ENCODE data around the gene CYGB.

Gene CYGB

DNA sequence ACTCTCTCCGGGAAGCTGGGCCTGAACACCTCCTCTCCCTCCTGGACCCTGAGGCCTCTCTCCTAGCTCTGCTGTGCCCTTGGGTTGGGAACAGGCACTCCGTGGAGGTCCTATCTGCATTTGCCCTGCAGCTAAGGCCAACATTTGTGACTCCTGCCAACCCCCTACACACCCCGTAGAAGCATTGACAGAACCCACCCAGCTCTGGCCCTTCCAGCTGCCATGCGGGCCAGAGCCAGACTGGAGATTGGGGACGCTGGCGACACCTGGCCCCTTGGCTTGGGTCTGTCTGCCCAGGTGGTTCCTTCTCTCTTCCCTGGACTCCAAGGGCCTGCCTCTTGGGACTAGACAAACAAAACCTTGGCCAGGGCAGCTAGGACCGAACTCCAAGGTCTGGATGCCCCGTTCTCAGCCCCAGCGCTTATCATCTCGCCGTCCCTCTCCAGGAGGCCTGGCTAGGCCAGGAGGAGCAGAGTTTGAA, 35.6 kb downstream of the CYGB start:
- Histone ChIP-seq H3K27ac (ENCODE audit: extremely low read depth, low read depth, low read length) (peak overlapping the region; percentile 39; the same call in 1 of the 2 replicates), H3K36me3 (ENCODE audit: control insufficient read depth in 2 of 2, insufficient read depth in 1 of 2, low read length in 2 of 2) (no peaks in the 10 kb centered on the region), H3K9me3 (ENCODE audit: control insufficient read depth, insufficient read depth, low read depth, low read length) (no peaks in the 10 kb centered on the region), H3K4me1 (ENCODE audit: control insufficient read depth, insufficient read depth, low read length) (peaks cover 16% of the 10 kb centered on the region), H3K4me3 (ENCODE audit: low read depth, low read length) (no peak overlapping the region)
- ChIA-PET CTCF (interaction anchor here (0.6 to 7.3 kb wide), 10 partner anchors 9 to 199 kb away, joined by 3 to 58 read pairs (median 6); partner anchors contain the start of genes AANAT and UBE2O), POLR2A (interaction anchor here (0.6 to 1.6 kb wide), 5 partner anchors 21 to 169 kb away, joined by 3 to 5 read pairs (median 5); partner anchors contain the start of gene AANAT)
- no peak for TF ChIP-seq ZNF23 (tag by site-specific recombination; IDR thresholded peaks at IDR 0.05; ENCODE audit: borderline replicate concordance)
- TF ChIP-seq GLI4 (tag by site-specific recombination; IDR thresholded peaks at IDR 0.05) = no peak
- peak; percentile 8; the same call in 1 of the 2 replicates for TF ChIP-seq ZIC2 (tag by site-specific recombination; IDR thresholded peaks at IDR 0.05)
- TF ChIP-seq ZNF596 (tag by site-specific recombination; IDR thresholded peaks at IDR 0.05) = no peak
- TF ChIP-seq ZNF155 (tag by site-specific recombination; IDR thresholded peaks at IDR 0.05) = no peak
- no peak for TF ChIP-seq ZNF10 (tag by site-specific recombination; IDR thresholded peaks at IDR 0.05)
- TF ChIP-seq ZNF184 (tag by site-specific recombination; IDR thresholded peaks at IDR 0.05) = no peak
- TF ChIP-seq ZNF837 (tag by site-specific recombination; IDR thresholded peaks at IDR 0.05) = no peak
- TF ChIP-seq ZNF785 (tag by site-specific recombination; IDR thresholded peaks at IDR 0.05) = no peak
- TF ChIP-seq ZNF645 (tag by site-specific recombination; IDR thresholded peaks at IDR 0.05) = no peak
- no peak for TF ChIP-seq ZNF792 (tag by site-specific recombination; IDR thresholded peaks at IDR 0.05)
- TF ChIP-seq SETDB1 (IDR thresholded peaks at IDR 0.05; ENCODE audit: insufficient read length, low read length) = no peak
- TF ChIP-seq BCL11A (tag by site-specific recombination; IDR thresholded peaks at IDR 0.05; ENCODE audit: low read depth) = no peak
- no peak for TF ChIP-seq ZNF488 (tag by site-specific recombination; IDR thresholded peaks at IDR 0.05)
- TF ChIP-seq KLF1 (tag by site-specific recombination; IDR thresholded peaks at IDR 0.05) = 0 out of 2 replicates have a peak, but pooled peaks have one; percentile 2
- TF ChIP-seq ZNF510 (tag by site-specific recombination; IDR thresholded peaks at IDR 0.05; ENCODE audit: insufficient replicate concordance) = no peak
- TF ChIP-seq HIC1 (tag by site-specific recombination; IDR thresholded peaks at IDR 0.05) = no peak
- TF ChIP-seq ZNF639 (tag by site-specific recombination; IDR thresholded peaks at IDR 0.05) = no peak
- no peak for TF ChIP-seq ZNF292 (tag by site-specific recombination; IDR thresholded peaks at IDR 0.05; ENCODE audit: borderline replicate concordance, low read depth)
- no peak; the same call in 1 of the 2 replicates for TF ChIP-seq KLF17 (tag by site-specific recombination; IDR thresholded peaks at IDR 0.05)
- no peak for TF ChIP-seq GLIS1 (tag by site-specific recombination; IDR thresholded peaks at IDR 0.05)
- TF ChIP-seq ZNF707 (tag by site-specific recombination; IDR thresholded peaks at IDR 0.05) = no peak
- no peak for TF ChIP-seq AEBP2 (tag by site-specific recombination; IDR thresholded peaks at IDR 0.05; ENCODE audit: borderline replicate concordance)
- TF ChIP-seq ZNF404 (tag by site-specific recombination; IDR thresholded peaks at IDR 0.05) = no peak
- no peak for TF ChIP-seq ZNF473 (tag by site-specific recombination; IDR thresholded peaks at IDR 0.05)
- TF ChIP-seq, protein P1, sequence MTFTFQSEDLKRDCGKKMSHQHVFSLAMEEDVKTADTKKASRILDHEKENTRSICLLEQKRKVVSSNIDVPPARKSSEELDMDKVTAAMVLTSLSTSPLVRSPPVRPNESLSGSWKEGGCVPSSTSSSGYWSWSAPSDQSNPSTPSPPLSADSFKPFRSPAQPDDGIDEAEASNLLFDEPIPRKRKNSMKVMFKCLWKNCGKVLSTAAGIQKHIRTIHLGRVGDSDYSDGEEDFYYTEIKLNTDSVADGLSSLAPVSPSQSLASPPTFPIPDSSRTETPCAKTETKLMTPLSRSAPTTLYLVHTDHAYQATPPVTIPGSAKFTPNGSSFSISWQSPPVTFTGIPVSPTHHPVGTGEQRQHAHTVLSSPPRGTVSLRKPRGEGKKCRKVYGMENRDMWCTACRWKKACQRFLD (tag by site-specific recombination; IDR thresholded peaks at IDR 0.05) = no peak
- no peak for TF ChIP-seq ZNF416 (tag by site-specific recombination; IDR thresholded peaks at IDR 0.05)
- no peak for TF ChIP-seq ZFP41 (tag by site-specific recombination; IDR thresholded peaks at IDR 0.05; ENCODE audit: borderline replicate concordance)
- no peak for TF ChIP-seq ZBTB8A (tag by site-specific recombination; IDR thresholded peaks at IDR 0.05)
- TF ChIP-seq ZBTB20 (tag by site-specific recombination; IDR thresholded peaks at IDR 0.05) = peak; percentile 4; the same call in 1 of the 2 replicates
